ENCODE data around the gene RALGPS2. TPM values are rescaled to one million over a fixed set of nuclear protein-coding genes. Genes with fewer than 3 reads are reported as not detected.

Gene RALGPS2
- 5.1 and 8.2 TPM in 2 replicates for polyA plus RNA-seq (2012; rRNA removed)
- 7.0 and 7.4 TPM in 2 replicates for polyA plus RNA-seq (2012; cell fraction: cytosol; rRNA removed)
- polyA plus RNA-seq (2012; cell fraction: nucleus; rRNA removed), result 10.8 and 12.0 TPM in 2 replicates

- ChIA-PET CTCF (interaction anchor here (0.8 to 3.2 kb wide), 5 partner anchors 9 to 182 kb away, joined by 3 to 13 read pairs (median 3); no protein-coding TSS in a partner anchor), POLR2A (interaction anchor here (0.7 to 2.1 kb wide), 5 partner anchors 21 to 579 kb away, joined by 3 to 14 read pairs (median 4); no protein-coding TSS in a partner anchor)
- 13% methylated on average over 15 of the region's 90 CpGs for WGBS (ENCODE audit: low lambda C conversion rate)
- peaks cover 40% of the 10 kb centered on the region for H3K79me2 ChIP-seq (ENCODE audit: insufficient read depth)
- H3K27me3 ChIP-seq (ENCODE audit: insufficient read depth), result no peaks in the 10 kb centered on the region
- H3K9me2 ChIP-seq, result no peaks in the 10 kb centered on the region
- H2AFZ ChIP-seq (ENCODE audit: low read depth), result peak within 1 kb of the TSS; percentile 77
- H3K27ac ChIP-seq (ENCODE audit: low read depth in 2 of 2, low read length in 1 of 2), result peak within 1 kb of the TSS; percentile 68 to 87
- peak; percentile 96 for DNase-seq
- H3K9ac ChIP-seq, result peak within 1 kb of the TSS; percentile 77
- TF ChIP-seq POLR2AphosphoS5 (IDR thresholded peaks at IDR 0.05; ENCODE audit: low read depth, low read length) (peak; percentile 31), NRF1 (IDR thresholded peaks at IDR 0.05; ENCODE audit: low read depth, low read length) (peak; percentile 48), TEAD4 (IDR thresholded peaks at IDR 0.05; ENCODE audit: borderline replicate concordance, insufficient read depth) (no peak), MXI1 (IDR thresholded peaks at IDR 0.05; ENCODE audit: low read depth, low read length) (peak; percentile 16; the same call in 1 of the 2 replicates)
- H3K4me3 ChIP-seq (ENCODE audit: low read depth in 2 of 2, low read length in 1 of 2), result peak within 1 kb of the TSS; percentile 89 to 96
- no peaks in the 10 kb centered on the region for H3K9me3 ChIP-seq
- peak within 1 kb of the TSS; percentile 80 for H3K4me2 ChIP-seq
- no peaks in the 10 kb centered on the region for H4K20me1 ChIP-seq (ENCODE audit: insufficient read depth)
- H3F3A ChIP-seq (replicated peaks; ENCODE audit: insufficient read depth), result peaks cover 17% of the 10 kb centered on the region
- peaks cover 0 to 13% of the 10 kb centered on the region in 2 experiments; a peak in 3 of 4 replicates for H3K4me1 ChIP-seq (ENCODE audit: control insufficient read depth in 1 of 2, insufficient read depth in 2 of 2, low read depth in 1 of 2, low read length in 1 of 2)
- peaks cover 0 to 6% of the 10 kb centered on the region in 2 experiments for H3K36me3 ChIP-seq (replicated peaks in 1 of 2; ENCODE audit: control insufficient read depth in 1 of 2, insufficient read depth in 2 of 2, low read length in 1 of 2)
Measured at GRCh38 chr1:178724728-178725465, at the start of gene RALGPS2. Gene RALGPS2 (plus strand): TSS chr1:178725244. CDS start chr1:178776765, 51,521 bp downstream.

GRCh38 chr1:178679237-178679636, 45.8 kb upstream of the RALGPS2 start:
- TF ChIP-seq FOXJ3 (CRISPR knock-in tag; IDR thresholded peaks at IDR 0.05) (no peak), TCF12 (IDR thresholded peaks at IDR 0.05) (no peak), RFX5 (IDR thresholded peaks at IDR 0.05; ENCODE audit: low read length) (no peak), GABPA (IDR thresholded peaks at IDR 0.05; ENCODE audit: low read depth) (no peak), EZH2phosphoT487 (IDR thresholded peaks at IDR 0.05; ENCODE audit: borderline replicate concordance, low read depth) (no peak), JUND (IDR thresholded peaks at IDR 0.05) (no peak), YY1 (IDR thresholded peaks at IDR 0.05; ENCODE audit: low read depth) (no peak), NRF1 (IDR thresholded peaks at IDR 0.05; ENCODE audit: low read depth, low read length) (no peak), SMC3 (IDR thresholded peaks at IDR 0.05; ENCODE audit: low read depth, low read length) (no peak), SIN3A (IDR thresholded peaks at IDR 0.05; ENCODE audit: borderline replicate concordance, low read depth, low read length) (no peak), PBX3 (IDR thresholded peaks at IDR 0.05) (no peak)
- CTCF ChIA-PET, result interaction anchor here (0.7 kb wide), 1 partner anchor 136 kb away, joined by 3 read pairs; no protein-coding TSS in a partner anchor

More at GRCh38 chr1:178679237-178679636, 45.8 kb upstream of the RALGPS2 start:
- no peak overlapping the region for H3K9ac ChIP-seq
- H3K27me3 ChIP-seq (ENCODE audit: insufficient read depth), result no peaks in the 10 kb centered on the region
- peaks cover 0 to 17% of the 10 kb centered on the region in 2 experiments; a peak in 1 of 4 replicates for H3K4me1 ChIP-seq (ENCODE audit: control insufficient read depth in 1 of 2, insufficient read depth in 2 of 2, low read depth in 1 of 2, low read length in 1 of 2)
- H3K36me3 ChIP-seq (replicated peaks in 1 of 2; ENCODE audit: control insufficient read depth in 1 of 2, insufficient read depth in 2 of 2, low read length in 1 of 2), result no peaks in the 10 kb centered on the region
- H3F3A ChIP-seq (replicated peaks; ENCODE audit: insufficient read depth), result peaks cover 3% of the 10 kb centered on the region
- H3K79me2 ChIP-seq (ENCODE audit: insufficient read depth), result no peaks in the 10 kb centered on the region
- WGBS (ENCODE audit: low lambda C conversion rate), result 60% methylated on average over 2 of the region's 2 CpGs
- H4K20me1 ChIP-seq (ENCODE audit: insufficient read depth), result no peaks in the 10 kb centered on the region
- no peak for DNase-seq
- no peaks in the 10 kb centered on the region for H3K9me3 ChIP-seq
- H3K27ac ChIP-seq (ENCODE audit: low read depth in 2 of 2, low read length in 1 of 2), result no peak overlapping the region
- H2AFZ ChIP-seq (ENCODE audit: low read depth), result no peak overlapping the region
- no peak overlapping the region for H3K4me2 ChIP-seq
- POLR2A ChIA-PET, result no interaction called here
- H3K4me3 ChIP-seq (ENCODE audit: low read depth in 2 of 2, low read length in 1 of 2), result no peak overlapping the region
- no peaks in the 10 kb centered on the region for H3K9me2 ChIP-seq
